Measurements from ENCODE around the gene E4F1. TPM values are rescaled to one million over a fixed set of nuclear protein-coding genes. Genes with fewer than 3 reads are reported as not detected.
"Not testable (repeated sequence)": the region's sequence is repeated elsewhere in the genome, so short reads cannot be mapped to it uniquely, and the experiment has no call there.

E4F1 gene
- total RNA-seq, 1 experiment from 2014 or later: 19.6 TPM

DNA sequence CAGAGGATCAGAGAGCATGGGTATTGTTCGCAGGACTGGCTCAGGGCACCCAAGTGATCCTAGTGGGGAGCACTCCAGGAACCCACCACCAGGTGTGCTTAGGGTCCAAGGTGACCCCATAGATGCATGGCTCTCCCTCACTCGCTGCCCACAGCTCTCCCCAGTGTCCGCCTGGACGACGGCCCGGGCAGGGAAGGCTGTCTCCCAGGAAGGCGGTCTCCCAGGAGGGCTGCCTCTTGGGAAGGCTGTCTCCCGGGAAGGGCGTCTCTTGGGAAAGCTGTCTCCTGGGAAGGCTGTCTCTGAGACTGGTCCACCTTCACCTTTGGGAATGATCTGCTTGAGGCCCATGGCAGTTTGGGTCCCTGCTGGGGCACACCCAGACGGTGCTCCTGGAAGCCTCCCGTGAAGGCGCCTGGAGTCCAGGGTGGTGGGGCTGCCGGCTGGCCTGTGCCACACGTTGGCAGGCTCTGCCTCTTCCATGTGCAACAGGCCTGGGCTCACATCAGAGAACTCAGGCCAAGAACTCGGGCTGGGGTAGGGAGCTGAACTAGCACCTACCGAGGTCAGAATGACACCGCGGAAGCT is 23.0 kb downstream of the E4F1 start:
- Histone ChIP-seq H3K27ac (no peak overlapping the region), H3K4me3 (no peak overlapping the region), H3K9me3 (replicated peaks) (no peaks in the 10 kb centered on the region), H3K36me3 (peaks cover 5% of the 10 kb centered on the region), H3K4me1 (no peaks in the 10 kb centered on the region), H3K27me3 (no peaks in the 10 kb centered on the region)
- DNase-seq: no peak

DNA sequence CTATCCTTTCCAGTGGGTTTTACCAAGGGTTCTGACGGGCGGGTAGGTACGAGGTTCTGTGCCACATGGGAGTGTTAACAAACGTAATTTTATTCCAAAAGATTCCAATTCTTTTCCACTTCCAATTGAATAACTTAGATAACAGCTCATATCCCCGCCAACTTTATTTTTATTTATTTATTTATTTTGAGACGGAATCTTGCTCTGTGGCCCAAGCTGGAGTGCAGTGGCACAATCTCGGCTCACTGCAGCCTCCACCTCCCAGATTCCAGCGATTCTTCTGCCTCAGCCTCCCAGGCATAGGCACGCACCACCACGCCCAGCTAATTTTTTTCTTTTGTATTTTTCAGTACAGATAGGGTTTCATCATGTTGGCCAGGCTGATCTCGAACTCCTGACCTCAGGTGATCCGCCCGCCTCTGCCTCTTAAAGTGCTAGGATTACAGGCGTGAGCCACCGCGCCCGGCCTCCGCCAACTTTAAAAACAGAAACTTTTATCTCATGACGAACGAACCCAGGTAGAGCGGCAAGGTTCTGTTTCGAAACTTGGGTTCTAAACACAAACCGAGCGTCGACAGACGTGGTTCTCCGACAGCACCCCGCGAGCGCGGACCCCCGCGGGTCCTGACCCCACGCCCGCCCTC is 27.4 kb downstream of the E4F1 start:
- H3K27me3 ChIP-seq: no peaks in the 10 kb centered on the region
- H3K9me3 ChIP-seq (replicated peaks): no peaks in the 10 kb centered on the region
- no peak overlapping the region for H3K27ac ChIP-seq
- DNase-seq: no peak
- peaks cover 35% of the 10 kb centered on the region for H3K36me3 ChIP-seq
- peak overlapping the region; percentile 71 for H3K4me3 ChIP-seq
- H3K4me1 ChIP-seq: peaks cover 7% of the 10 kb centered on the region; the same call in 1 of the 2 replicates

DNA sequence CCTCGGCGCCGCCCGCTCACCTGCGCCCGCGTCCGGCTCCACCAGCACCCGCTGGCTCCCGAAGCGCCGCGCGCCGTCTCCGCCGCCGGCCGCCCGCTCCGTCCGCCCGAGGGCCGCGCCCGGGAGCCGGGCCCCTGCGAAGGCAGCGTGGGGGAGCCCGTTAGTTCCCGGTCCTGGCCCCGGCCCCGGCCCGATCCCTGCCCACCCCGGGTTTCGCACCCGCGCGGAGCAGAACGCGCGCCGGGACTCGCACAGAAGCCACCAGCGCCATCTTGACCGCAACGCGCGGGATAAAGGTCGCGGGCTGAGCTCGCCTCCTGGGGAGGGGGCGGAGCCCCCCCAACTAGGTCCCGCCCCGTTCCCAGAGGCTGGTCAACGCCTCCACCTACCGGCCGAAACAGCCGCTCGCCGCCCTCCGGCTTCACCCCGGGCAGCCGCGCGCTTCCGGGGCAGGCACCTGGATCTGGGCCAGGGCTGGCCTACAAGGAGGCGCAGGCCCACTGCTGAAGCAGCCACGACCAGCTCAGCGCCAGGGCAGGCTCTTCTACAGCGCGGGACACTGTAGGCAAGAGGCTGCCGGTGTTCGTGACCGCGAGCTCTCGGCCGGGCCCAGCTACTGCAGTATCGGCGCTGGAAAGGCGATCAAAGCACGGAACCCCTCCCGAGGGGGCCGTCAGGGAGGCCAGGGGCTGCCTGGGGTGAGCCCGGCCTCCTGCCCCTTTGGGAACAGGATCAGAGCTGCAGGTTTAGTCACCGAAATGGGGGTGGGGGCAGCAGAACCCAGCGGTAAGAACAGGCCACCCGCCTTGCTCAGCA is 28.1 kb downstream of the E4F1 start, which contains the start of gene ECI1:
TSS of gene ECI1 (minus strand) at position 292 of the 816 bp plus-strand sequence. CDS start at position 271, 21 bp downstream.
- Histone ChIP-seq H3K36me3 (peaks cover 39% of the 10 kb centered on the region), H3K9me3 (replicated peaks) (no peaks in the 10 kb centered on the region), H3K27me3 (no peaks in the 10 kb centered on the region), H3K4me3 (peak within 1 kb of the TSS; percentile 71), H3K4me1 (peaks cover 7% of the 10 kb centered on the region; the same call in 1 of the 2 replicates), H3K27ac (peak within 1 kb of the TSS; percentile 27; the same call in 1 of the 2 replicates)
- peak; percentile 95 for DNase-seq

DNA sequence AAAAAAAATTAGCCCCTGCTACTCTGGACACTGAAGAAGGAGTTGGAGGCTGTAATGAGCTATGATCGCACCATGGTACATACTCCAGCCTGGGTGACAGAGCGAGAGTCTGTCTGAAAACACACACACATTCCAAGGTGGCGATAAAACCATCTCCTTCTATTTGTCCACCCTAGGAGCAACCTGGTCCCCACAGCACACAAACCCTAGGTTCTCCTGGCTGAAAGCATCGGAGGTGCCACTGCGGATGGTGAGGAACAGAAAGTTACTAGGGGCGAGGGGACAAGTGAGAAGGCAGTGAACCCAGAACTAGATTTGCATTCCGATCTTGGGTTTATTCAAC is 29.4 kb downstream of the E4F1 start:
- H3K27ac ChIP-seq: no peak overlapping the region

DNA sequence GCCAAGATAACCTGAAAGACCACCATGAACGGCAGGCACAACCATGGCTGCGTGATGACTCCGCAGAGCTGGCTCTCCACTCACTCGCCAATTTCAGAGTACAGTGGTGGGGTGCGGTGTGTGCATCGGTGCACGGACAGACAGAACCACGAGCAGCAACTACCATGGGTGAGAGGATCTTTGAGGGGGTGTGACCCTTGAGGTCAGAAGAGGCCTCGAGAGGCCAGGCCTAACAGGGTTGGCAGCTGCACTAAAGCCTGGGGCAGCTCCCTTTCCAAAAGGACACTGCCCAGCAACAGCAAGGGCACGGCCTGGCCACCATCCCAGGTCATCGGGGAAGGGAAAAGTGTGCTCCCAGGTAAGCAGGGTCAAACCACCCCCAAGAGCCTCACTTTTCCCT is 29.9 kb downstream of the E4F1 start:
- DNase-seq: no peak
- Histone ChIP-seq H3K4me1 (peaks cover 7% of the 10 kb centered on the region; the same call in 1 of the 2 replicates), H3K4me3 (no peak overlapping the region), H3K9me3 (replicated peaks) (no peaks in the 10 kb centered on the region), H3K27me3 (no peaks in the 10 kb centered on the region), H3K36me3 (peaks cover 57% of the 10 kb centered on the region), H3K27ac (no peak overlapping the region)

More for the DNA sequence above, 29.4 kb downstream of the E4F1 start:
- Histone ChIP-seq H3K4me3 (no peak overlapping the region), H3K4me1 (peaks cover 7% of the 10 kb centered on the region; the same call in 1 of the 2 replicates), H3K9me3 (replicated peaks) (no peaks in the 10 kb centered on the region), H3K36me3 (peaks cover 52% of the 10 kb centered on the region), H3K27me3 (no peaks in the 10 kb centered on the region)
- DNase-seq: no peak

DNA sequence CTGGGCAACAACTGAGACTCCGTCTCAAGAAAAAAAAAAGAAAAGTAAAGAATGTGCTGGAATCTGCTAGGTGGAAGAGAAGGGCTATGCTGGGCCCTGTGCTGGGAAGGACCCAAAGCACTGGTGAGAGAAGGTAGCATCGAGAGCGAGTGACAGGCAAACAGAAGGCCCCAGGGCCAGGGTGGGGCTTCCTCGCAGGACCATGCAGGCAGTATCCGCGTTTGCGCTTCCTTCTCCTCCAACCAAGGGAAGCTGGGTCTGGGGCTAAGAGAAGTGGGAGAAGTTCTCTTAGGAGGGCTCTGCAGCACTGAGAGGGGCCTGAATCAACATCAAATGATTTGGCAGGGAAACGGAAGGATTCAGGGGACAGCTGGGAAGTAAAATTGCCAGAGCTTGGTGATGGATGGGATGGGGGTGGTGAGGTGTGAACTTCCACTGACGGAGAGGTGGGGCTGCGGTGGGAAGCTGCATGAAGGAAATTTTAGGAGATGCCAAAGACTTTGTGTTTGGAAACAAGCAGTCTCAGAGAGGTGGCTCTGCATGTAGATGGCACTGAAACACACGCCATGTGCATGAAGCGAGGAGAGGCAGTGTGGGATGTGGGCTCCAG is 33.2 kb downstream of the E4F1 start:
- Histone ChIP-seq H3K36me3 (peaks cover 88% of the 10 kb centered on the region), H3K4me1 (peaks cover 7% of the 10 kb centered on the region; the same call in 1 of the 2 replicates), H3K27me3 (no peaks in the 10 kb centered on the region), H3K4me3 (no peak overlapping the region), H3K27ac (no peak overlapping the region), H3K9me3 (replicated peaks) (no peaks in the 10 kb centered on the region)
- DNase-seq: no peak

DNA sequence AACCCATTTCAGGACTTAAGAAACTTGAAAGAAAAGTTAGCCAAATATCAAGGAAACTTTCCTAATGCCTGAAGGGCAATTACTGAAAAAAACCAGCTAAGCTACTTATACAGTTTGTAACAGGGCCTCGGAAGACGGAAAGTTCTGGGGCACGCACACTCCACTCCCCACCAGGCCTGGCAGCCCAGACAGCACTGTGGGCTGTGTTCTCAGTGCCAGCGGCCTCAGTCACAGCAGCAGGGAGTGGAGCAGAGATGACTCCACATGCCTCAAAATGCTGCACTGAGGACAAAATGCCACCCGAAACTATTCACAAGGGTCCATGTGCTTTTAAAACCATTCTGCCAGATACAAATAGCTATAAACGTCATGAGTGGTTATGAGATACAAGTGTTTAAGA is 34.3 kb downstream of the E4F1 start:
- Histone ChIP-seq H3K9me3 (replicated peaks) (no peaks in the 10 kb centered on the region), H3K4me3 (no peak overlapping the region), H3K27me3 (no peaks in the 10 kb centered on the region), H3K4me1 (no peaks in the 10 kb centered on the region), H3K27ac (no peak overlapping the region), H3K36me3 (peaks cover 89% of the 10 kb centered on the region)
- no peak for DNase-seq

DNA sequence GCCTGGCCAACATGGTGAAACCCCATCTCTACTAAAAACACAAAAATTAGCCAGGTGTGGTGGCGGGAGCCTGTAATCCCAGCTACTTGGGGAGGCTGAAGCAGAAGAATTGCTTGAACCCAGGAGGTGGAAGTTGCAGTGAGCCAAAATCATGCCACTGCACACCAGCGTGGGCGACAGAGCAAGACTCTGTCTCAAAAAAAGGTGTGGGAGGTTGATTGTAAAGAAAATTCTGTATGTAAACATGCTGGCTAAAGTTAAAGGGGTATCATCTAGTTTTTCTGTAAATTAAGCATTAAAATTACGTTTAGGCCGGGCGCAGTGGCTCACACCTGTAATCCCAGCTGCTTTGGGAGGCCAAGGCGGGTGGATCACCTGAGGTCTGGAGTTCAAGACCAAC is 35.1 kb downstream of the E4F1 start:
- H3K4me3 ChIP-seq; H3K9me3 ChIP-seq (replicated peaks); H3K27me3 ChIP-seq; DNase-seq; H3K4me1 ChIP-seq; H3K27ac ChIP-seq: not testable (repeated sequence)
- peaks cover 94% of the 10 kb centered on the region for H3K36me3 ChIP-seq

DNA sequence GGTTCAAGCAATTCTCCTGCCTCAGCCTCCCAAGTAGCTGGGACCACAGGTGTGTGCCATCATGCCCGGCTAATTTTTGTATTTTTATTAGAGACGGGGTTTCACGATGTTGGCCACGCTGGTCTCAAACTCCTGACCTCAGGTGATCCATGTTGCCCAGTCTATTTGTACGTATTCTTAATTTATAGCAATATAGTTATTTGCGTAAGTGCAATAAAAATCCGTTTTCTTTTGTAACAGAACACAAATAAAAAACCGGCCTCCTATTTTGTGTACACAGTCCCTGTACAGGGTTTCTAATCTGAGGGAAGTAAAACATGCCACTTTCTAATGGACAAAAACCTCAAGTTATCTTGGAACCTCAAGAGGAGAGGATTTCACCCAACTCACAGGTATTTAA is 36.9 kb downstream of the E4F1 start:
- no peak overlapping the region for H3K4me3 ChIP-seq
- H3K4me1 ChIP-seq: no peaks in the 10 kb centered on the region
- H3K27me3 ChIP-seq: no peaks in the 10 kb centered on the region
- H3K27ac ChIP-seq: no peak overlapping the region
- DNase-seq: no peak
- H3K36me3 ChIP-seq: peaks cover 96% of the 10 kb centered on the region
- no peaks in the 10 kb centered on the region for H3K9me3 ChIP-seq (replicated peaks)

DNA sequence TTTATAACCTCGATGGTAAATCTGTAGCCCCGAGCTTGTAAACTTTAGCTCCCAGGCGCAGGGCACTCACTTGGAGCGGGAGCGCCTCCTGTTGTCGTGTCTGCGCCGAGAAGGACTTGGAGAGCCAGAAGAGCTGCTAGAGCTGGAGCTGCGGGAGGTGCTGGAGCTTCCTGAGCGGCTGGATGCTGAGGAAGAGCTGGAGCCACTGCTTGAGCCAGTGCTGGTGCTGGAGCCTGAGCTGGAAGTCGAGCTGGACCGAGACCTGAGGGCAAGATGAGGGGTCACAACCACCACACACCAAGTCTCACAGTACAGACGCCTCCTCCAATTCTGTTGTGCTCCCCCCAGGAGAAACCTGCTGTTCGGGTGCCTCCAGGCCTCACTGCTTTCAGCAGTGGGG is 39.6 kb downstream of the E4F1 start:
- not testable (repeated sequence) for H3K4me1 ChIP-seq; H3K9me3 ChIP-seq (replicated peaks); H3K27ac ChIP-seq; DNase-seq; H3K27me3 ChIP-seq; H3K4me3 ChIP-seq
- peaks cover 75% of the 10 kb centered on the region for H3K36me3 ChIP-seq

DNA sequence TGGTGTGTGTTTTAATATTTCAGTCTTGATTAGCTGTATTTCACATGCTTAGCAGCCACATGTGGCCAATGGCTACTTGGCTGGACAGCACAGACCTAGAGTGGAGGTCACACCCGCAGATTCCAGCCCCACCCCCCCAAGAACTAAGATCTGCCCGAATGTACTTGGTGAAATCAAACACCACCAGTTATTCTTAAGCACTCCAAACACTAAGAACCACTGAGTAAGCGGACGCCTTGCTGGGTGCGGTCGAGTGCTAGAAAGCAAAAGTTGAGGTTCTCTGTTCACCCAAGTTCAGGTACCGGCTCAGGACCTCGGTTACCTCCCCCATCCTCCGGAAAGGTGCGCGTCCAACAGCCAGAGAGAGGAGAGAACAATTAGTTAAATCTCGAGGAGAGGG is 43.5 kb downstream of the E4F1 start:
- DNase-seq; H3K27me3 ChIP-seq; H3K4me1 ChIP-seq; H3K9me3 ChIP-seq (replicated peaks): not testable (repeated sequence)
- Histone ChIP-seq H3K36me3 (peaks cover 38% of the 10 kb centered on the region), H3K4me3 (peak overlapping the region; percentile 80), H3K27ac (peak overlapping the region; percentile 97; the same call in 1 of the 2 replicates)

DNA sequence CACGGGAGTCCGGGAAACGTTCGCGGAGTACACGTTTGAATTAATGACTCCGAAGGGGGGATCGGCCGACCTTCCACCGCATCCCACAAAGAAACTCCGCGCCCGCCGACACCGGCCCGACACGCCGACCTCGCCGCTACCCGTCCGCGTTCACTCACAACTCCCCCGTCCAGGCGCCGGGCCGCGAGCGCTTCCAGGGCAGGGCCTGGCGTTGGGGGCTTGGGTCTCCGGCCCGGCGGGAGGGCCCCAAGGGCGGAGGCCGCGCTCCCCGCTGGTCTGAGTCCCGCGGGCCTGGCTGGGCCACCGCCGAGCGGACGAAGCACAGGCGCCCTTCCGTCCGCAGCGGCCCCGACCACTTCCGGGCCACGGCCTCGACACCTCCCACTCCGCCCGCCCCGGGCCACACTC is 44.1 kb downstream of the E4F1 start:
- H3K27me3 ChIP-seq, DNase-seq: not testable (repeated sequence)
- H3K27ac ChIP-seq: peak overlapping the region; percentile 97

DNA sequence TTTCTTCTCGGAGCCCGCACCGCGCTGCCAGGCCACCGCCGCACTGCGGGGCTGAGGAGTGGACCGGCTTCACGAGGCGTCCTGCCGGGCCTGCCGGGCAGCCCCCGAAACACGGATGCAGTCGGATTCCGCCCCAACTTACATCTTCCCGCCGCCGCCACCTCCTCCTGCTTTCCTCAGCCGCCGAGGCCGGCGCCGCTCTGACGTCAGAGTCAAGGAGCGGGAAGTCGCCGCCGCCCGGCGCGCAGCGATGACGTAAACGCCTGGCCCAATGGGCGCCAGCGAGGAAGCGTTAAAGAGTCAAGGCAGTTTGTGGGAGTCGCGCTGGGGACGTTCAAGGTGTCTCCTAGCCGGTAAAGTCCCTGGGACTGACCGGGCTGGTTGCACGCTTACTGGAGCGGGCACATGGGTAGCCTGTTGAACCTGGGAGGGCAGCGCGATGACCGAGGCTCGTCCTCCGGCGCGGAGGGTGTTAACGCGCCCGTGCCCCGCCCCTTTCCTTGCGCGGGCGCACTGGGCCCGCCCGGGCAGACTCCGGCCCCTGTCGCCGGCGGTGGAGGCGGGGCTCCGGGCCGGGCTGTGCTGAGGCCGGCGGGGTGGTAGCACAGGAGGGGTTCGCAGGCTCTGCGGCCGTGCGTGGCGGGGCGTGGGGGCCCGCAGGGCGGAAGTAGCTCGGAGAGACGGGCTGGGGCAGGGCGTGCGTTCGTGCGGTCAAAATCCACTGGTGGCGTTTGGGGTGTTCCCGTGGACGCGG is 44.7 kb downstream of the E4F1 start, which contains the start of gene RNPS1:
TSS of gene RNPS1 (minus strand) at position 214 of the 754 bp plus-strand sequence. CDS start 3,483 bp downstream, outside the sequence.
- H3K27ac ChIP-seq: peak within 1 kb of the TSS; percentile 97

More for the DNA sequence above, 44.1 kb downstream of the E4F1 start:
- Histone ChIP-seq H3K4me3 (peak overlapping the region; percentile 80), H3K36me3 (peaks cover 32% of the 10 kb centered on the region)
- not testable (repeated sequence) for H3K9me3 ChIP-seq (replicated peaks); H3K4me1 ChIP-seq

DNA sequence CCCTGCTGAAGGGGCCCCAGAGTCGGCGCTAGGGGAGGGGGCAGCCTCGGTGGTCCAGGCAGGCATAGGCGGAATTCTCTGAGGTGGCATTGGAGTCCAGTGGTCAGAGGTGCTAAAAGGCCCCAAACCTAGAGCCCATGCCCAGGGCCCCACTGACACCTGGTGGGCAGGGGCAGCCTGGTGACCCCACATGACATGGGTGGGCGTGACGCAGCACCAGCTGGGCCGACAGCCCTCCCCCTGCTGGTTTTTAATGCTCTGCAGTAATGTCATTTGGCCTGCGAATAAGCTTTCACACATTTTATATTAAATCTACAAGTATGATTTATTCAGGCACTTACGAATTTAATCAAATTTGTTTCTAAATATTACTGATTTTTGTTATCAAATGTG is 46.7 kb downstream of the E4F1 start:
- no peak for DNase-seq

More for the DNA sequence above, 44.7 kb downstream of the E4F1 start, which contains the start of gene RNPS1:
- peaks cover 26% of the 10 kb centered on the region for H3K36me3 ChIP-seq
- H3K27me3 ChIP-seq: no peaks in the 10 kb centered on the region
- no peaks in the 10 kb centered on the region for H3K9me3 ChIP-seq (replicated peaks)
- peaks cover 7% of the 10 kb centered on the region; the same call in 1 of the 2 replicates for H3K4me1 ChIP-seq
- peak; percentile 94 to 96 for DNase-seq
- peak within 1 kb of the TSS; percentile 80 for H3K4me3 ChIP-seq

More for the DNA sequence above, 46.7 kb downstream of the E4F1 start:
- H3K9me3 ChIP-seq (replicated peaks): no peaks in the 10 kb centered on the region
- no peak overlapping the region for H3K27ac ChIP-seq
- H3K4me3 ChIP-seq: no peak overlapping the region
- H3K27me3 ChIP-seq: no peaks in the 10 kb centered on the region
- peaks cover 8% of the 10 kb centered on the region; the same call in 1 of the 2 replicates for H3K36me3 ChIP-seq
- H3K4me1 ChIP-seq: peaks cover 7% of the 10 kb centered on the region; the same call in 1 of the 2 replicates
